Activated CD8-positive, alpha-beta memory T cell treated with anti-CD3 and anti-CD28 coated beads for 24 hours (primary cell): ENCODE results near the gene ADK.

Source experiments
- DNase-seq: peaks from one replicate; pipeline ENCODE4 v3.0.0-alpha.2; 2020

Gene ADK

DNA sequence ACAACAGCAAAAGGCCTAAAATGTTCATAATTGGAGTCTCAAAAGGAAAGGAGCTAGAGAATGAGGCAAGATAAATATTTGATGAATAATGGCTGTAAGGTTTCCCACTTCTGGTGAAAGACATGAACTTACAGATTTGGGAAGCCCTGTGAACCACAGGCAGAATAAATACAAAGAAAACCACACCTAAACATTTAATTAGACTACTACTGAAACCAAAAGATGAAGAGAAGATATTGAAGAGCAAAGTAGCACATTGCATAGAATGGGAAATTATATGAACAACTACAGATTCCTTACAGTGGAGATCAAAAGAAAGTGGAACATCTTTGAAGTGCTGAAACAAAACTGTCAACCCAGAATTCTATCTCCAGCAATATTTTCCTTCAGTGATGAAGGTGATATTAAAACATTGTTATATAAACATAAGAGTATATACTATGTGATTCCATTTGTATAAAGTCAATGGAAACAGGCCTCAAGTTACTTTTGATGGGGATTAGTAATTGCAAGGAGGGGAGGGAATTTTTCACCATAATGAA lies 484.0 kb downstream of the ADK start:
- no peak for DNase-seq

DNA sequence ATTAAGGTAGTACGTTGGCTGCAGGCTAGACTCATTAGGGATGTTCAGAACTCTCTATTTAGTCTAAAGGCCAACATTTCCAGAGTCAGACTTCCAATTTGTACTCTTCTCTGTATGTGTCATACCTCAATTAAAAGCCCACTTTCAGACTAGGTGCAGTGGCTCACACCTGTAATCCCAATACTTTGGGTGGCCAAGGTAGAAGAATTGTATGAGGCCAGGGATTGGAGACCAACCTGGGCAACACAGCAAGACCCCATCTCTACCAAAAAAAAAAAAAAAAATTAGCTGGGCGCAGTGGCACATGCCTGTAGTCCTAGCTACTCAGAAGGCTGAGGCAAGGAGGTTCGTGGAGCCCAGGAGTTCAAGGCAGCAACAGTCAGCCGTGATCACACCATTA lies 484.6 kb downstream of the ADK start:
- DNase-seq: no peak

DNA sequence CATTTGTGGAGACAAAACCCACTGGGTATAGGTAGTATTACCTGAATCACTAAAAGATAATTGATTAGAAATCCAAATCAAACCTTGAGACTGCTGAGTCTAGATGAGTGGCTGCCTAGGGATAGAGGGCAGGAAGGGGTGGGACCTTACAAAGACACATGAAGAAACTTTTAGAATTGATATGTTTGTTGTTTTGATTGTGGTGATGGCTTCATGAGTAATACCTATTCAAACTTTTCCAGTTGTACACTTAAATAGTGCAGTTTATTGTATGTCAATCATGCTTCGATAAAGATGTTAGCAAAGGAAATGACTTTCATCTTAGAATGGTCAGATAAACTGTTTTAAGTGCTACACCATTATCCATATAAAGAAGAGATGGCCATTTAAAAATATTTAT lies 486.7 kb downstream of the ADK start:
- DNase-seq: no peak

DNA sequence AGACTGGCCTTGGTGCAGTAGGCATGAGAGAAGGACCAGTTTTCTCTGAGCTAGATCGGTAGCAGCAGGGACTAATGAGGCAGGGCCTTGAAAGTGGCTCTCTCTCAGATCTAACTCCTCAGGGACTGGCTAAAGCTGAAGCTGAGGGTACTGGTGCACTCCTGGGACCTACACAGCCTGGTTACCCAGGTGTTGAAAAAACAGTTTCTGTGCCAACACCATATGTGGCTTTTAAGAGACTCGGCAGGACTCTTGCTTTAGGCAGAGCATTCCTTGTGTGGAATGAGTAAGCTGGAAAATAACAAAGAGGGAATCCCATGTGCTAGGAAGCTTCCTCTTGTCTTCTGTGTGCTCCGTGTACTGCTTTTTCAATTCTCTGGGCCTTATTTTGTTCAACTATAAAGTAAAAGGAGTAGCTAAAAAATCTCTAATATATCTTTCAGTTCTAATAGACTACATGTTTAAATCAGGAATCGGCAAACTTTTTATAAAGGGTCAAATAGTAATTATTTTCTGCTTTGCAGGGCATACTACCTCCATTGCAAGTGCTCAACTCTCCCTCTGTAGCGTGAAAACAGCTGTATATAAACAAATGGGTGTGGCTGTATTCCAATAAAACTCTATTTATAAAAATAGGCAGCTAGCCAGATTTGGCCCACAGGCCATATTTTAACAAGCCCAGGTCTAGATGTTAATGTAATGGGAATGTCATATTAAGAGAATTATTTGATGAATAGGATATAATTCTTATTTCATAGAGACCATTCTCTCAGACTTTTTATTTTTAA lies 489.3 kb downstream of the ADK start:
- DNase-seq: no peak

DNA sequence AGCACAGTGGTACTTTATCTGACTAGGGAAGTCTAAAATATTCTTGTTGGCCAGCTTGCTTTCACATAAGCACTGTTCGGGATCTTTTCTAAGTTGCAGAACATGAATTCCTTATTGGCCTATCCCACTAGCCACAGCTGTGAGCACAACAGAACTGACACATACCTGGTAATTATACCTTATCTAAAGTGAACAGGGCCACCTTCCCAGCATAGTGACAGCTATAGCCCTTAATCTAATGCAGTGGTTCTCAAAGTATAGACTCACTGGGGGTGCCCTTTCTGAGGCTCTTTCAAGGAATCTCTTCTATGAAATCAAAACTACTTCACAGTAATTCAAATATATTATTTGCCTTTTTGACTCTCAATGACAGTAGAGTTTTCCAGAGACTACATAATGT lies 490.6 kb downstream of the ADK start:
- DNase-seq: no peak

DNA sequence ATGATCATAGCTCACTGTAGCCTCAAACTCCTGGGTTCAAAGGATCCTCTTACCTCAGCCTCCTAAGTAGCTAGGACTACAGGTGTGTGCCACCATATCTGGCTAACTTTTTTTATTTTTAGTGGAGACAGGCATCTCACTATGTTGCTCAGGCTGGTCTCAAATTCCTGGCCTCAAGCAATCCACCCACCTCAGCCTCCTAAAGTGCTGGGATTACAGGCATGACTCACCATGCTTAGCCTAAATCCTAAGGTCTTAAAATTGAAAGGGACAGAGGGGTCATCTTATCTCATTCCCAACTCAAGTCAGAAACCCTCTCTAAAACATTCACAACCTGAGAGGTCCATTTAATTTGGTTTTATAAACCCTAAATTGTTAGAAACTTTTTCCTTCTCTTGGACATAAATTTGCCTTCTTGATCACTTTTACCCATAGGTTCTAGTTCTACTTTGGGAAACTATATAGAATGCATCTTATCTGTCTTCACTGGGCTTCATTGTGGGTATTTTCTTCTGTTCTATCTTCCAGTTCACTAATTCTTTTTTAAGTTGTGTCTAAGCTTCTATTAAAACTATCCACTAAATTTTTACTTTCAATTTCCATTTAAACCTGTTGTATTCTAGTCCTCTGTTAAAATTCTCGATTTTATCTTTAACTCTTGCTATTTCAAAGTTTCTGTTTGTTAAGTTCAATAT lies 492.0 kb downstream of the ADK start:
- no peak for DNase-seq

DNA sequence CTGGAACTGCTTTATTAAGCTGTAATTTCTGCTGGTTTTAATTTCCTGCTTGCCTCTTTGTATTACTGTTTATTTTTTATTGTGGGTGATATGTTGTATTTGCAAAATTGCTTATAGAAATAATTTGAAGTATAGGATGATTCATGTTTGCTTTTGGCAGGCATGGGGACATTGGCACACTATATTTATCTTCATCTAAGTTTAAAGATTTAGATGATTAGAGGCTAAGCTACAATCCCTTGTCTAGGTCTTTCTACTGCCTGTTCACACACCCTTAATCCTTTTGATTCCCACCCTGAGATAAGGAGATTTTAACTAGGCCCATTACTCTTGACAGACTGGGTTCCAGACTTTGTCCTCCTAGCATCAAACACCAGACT lies 492.6 kb downstream of the ADK start:
- no peak for DNase-seq

DNA sequence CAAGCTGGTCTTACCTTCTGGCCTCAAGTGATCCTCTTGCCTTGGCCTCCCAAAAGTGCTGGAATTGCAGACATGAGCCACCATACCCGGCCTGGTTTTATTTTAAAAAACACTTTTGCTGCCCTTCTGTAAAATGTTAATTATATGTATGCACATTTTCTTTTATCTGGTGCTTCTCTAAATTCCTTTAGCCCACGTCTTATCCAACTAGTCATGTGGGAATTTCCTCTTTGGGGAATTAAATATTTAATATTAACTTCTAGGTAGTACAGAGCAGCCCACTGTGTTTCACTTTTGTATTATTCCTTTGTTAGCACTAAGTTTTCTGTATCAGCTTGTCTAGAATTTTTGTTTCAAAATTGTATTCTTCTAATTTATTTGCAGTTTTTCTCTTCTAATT lies 493.7 kb downstream of the ADK start:
- no peak for DNase-seq

DNA sequence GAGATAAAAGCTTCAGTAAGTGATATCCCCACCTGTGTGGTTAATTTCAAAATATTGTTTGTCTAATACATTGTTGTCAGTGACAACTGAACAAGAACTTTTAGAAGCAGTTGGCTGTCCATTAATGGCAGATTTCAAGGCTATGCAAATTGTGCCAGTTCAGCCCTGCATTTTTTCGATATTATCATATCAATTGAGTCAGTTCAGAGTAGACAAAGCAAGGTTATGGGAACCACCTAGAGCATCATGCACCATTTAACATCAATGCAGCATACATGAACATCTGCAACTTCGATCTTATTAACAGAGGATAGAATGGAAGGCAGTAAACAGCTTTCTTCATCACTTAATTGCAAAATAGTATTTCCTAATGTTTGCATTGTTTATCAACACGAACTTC lies 494.7 kb downstream of the ADK start:
- no peak for DNase-seq

DNA sequence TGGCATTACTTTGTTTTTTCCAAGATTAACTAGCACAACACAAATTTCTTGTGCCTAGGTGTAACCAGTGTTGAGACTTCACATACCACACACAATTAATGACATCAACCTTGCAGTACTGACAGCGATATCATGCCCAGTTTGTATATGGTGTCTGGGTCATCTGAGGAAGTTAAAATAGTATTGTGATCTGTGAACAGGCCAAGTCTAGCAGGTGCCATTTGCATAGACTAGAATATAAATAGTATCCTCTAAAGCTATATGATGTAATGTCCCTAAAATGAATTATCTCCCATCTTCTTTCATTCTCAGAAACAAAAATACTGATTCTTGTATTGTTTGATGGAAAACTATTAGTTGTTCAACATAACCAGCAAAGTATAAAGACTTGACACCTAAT lies 499.6 kb downstream of the ADK start:
- no peak for DNase-seq

DNA sequence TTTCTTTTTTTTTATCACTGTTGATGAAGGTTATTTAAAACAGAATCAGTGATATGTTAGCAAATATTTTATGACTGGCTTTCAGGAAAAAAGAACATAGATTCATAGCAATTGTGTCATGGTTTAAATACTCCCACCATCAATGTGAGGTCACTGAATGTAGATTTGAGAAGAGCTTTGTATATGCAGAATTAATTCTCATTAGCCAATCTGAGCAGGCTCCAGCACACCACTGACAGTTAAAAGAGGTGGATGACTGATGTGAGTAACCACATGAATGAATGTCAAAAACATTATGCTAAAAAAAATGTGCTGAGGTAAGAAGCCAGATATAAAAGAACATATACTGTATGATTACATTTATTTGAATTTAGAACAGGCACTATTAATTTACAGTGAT lies 500.5 kb downstream of the ADK start:
- no peak for DNase-seq

DNA sequence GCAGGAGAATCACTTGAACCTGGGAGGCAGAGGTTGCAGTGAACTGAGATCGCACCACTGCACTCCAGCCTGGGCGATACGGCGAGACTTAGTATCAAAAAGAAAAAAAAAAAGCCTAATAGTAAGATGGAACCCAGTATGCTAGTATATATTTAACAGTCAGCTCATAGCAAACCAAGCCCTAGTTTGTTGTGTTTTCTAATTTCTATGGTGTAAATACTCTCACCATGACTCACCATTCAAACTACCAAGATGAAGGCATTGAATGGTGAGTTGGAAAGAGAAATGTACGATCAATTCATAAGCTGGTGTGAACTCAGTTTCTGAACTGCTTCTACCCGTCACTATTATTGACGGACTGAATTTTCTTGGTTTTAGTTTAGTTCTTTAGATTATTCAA lies 501.6 kb downstream of the ADK start:
- no peak for DNase-seq

DNA sequence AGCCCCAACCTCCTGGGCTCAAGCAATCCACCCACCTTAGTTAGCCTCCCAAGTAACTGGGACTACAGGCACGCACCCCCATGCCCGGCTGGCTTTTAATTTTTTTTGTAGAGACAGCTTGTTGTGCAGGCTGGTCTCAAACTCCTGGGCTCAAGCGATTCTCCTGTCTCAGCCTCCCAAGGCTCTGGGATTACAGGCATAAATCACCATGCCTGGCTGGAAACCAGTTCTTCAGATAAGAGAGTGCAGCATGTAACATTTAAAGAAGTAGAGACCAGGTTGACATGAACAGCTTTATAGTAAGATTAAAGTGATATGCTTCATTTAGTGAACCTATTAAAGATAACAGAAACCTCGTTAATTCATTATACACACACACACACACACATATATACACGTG lies 507.5 kb downstream of the ADK start:
- DNase-seq: no peak

DNA sequence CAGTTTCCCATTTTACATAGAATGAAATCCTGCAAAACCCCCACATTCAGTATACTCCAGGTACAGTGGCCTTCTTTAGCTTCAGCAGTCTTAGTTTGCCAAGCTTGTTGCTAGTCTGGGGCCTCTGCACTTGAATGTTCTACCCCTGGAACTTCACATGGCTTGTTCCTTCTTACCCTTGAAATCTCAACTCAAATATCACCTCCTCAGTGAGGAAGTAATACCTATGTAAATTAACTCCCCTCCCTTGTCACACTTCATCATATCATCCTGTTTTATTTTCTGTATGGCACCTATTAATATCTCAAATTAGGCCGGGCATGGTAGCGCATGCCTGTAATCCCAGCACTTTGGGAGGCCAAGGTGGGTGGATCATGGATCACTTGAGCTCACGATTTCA lies 511.6 kb downstream of the ADK start:
- no peak for DNase-seq

DNA sequence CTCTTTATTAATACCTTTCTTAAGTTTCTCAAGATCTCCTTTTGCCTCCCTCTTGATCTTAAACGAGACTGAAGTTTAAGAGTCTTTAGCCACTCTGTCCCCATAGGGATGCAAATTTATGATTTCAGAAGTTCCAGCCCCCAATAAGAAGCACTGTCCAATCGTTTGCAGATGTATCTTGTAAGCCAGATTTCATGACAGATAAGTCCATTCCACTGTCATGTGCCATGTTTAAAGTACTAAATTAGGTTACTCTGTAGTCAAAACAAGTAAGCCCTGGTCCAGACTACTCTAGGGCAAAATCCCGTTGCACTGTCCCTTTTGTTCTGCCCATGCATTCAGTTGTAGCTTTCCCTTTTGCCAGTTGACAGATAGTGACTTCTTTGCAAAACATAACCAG lies 518.2 kb downstream of the ADK start:
- no peak for DNase-seq

DNA sequence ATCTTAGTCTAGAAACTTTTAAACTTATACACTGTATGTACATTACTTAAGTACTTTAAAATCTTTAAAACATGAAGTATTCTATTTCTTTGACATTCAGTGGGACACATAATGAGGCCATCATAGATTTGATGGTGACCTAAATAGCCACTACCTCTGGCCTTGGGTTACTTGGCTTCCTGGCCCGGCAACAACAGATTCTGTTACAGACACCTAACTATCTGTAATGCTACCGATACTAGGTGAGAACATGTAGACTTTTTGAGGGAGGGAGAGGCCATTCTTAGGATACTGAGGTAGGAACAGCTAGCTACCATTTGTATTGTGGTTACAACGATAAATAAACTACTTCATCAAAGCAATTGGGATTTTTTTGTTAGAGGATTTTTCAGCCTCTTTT lies 520.7 kb downstream of the ADK start:
- no peak for DNase-seq

DNA sequence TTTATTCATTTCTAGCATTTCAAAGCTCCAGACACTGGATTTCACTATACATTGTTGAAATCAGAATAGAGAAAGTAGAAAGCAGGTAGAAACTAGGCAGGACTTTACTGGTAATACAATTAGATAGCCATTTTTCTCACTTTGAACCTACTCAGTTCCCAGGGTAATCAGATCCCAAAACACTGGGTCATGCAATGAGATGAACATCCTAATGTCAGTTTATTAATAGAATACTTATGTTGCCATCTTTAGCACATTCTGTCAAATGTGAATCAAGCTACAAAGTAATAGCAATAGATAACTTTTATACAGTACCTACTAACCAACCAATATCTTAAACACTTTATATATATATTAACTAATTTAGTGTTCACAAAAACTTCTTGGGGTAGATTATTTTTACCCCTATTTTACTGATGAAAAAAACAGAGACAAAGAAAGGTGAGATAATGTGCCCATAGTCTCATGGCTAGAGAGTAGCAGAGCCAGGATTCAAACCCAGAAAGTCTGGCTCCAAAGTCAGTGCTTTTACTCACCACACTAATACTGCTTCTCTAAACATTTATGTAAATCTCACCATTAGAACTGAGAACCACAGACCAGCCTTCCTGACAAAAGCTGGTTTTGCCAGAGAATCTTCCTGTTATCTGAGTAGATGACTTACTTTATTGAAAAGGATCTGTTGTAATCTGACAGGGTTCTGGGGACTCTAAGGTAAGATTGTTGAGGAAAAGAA lies 521.6 kb downstream of the ADK start:
- DNase-seq: no peak

DNA sequence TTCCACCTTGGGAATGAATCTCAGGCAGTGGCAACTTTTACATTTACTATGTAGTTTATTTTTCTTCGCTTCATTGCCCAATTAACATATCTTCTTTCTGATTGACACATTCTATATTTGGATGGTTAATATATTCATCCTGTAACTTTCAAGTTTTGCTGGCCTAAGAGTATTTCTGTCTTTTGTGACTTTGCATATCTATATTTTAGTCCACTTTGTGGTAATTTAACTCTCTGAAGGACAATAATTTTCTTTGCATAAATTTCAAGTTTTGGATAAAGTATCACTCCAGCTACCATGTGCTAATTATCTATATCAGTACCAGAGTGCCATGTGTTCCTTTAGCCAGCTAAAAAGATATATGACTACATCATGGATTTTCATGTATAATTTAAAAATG lies 523.9 kb downstream of the ADK start:
- DNase-seq: no peak

DNA sequence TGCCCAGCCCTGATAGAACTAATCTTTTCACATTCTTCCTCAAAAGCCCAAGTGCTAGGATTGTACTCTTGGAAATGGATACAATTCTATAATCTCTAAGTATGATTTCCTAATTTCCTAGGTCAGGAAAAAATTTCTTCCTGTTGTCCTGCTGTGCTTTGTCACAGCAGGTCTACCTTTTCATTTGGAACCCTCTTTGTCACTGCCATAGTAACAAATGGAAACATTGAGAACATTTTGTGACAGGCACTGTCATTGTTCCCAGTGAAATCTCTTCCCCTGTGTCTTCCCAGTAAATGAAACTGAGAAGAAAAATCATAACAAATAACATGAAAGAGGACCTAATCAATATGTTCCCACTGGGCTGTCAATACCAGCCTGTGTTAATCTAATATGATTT lies 524.5 kb downstream of the ADK start:
- DNase-seq: no peak

DNA sequence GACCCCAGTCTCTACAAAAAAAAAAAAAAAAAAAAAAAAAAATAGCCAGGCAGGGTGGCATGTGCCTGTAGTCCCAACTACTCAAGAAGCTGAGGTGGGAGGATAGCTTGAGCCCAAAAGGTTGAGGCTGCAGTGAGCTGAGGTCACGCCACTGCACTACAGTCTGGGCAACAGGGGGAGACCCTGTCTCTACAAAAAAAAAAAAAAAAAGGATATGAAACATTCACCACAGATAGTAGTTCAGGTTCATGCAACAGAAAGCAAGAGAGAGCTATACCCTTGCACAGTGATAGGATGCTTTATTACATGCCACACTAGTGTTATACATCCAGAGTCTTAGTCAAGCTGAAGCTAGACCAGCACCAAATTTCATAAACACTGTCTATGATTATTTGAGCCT lies 526.9 kb downstream of the ADK start:
- DNase-seq: no peak

DNA sequence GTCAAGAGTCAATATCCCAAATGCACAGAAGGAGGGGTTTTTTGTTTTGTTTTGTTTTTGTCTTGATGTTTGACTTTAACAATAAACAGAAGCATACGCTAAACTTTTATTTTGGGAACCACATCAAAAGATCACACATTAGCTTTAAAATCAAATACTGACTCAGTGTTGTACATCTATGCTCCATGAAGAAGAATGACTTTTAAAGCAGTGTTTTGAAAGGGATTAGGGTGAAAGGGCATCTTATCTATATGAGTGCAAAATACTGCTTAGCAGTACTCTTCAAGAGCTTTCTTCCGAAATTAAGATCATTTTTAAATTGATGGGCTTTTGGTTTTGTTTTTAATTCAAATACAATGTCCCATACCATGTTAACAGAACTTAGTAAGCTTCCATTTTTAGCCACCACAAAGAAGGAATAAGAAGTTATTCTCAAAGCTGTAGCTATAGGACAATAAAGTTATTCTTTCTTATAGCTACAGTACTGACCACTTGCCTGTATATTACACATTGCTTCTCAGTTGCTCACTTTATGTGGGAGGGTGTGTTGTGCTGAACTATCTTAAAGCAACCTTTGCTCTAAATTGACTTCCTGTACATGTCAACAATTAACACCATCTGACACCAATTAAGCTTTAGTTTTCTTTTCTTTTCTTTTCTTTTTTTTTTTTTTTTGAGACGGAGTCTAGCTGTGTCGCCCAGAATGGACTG lies 531.1 kb downstream of the ADK start:
- DNase-seq: no peak

DNA sequence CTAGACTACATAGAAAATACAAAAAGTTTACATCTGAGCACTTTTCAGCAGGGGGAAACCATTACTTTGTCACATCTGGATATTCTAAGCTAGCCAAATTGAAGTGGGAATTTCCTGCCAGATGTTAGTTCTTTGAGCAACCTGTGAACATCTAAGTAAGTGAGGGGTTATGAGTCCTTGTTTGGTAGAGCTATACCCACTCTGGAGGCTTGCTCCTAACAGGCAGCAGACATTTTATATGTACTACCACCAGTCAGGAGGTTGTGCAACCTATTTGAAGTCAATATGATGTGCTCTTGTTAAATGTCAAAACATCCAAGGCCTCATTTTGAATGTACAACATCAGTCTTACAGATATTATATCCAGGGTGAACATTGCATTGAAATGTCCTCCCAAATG lies 532.0 kb downstream of the ADK start:
- DNase-seq: no peak

DNA sequence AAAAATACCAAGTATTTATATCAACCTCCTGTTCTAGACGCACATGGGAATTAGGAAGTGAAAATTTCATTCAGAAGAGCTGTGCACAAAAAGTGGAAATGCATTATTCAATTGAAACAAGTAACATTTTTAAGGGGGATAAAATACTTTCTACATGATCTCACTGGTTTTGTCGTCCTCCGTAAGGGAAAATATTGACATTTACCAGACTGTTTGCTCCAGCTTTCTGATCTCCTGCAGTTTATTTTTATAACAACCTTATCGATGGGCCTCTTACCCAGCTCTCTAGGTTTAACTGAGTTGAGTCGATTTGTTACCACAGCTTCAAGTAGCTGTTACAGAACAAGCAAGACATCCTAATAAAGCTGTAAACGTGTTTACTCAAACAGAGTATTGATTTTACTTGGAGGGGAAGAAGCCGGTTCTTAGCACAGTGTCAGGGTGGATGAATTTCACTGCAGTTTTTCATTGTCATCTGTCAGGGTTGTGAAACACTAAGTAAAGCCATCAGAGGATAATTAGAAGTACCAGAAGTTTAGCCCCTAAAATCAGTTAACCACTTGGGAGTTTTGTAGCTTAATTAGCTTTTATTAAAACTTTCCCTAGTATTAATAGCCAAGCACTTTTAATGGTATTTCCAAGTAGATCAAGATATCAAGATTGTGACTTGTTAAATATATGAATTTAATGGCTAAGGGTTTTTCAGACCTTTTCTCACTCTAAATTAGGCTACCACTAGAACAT lies 532.8 kb downstream of the ADK start:
- DNase-seq: no peak
